ENCODE data around the gene GPR161.
"Not testable (repeated sequence)": the region's sequence is repeated elsewhere in the genome, so short reads cannot be mapped to it uniquely, and the experiment has no call there.

GPR161 gene

GRCh38 chr1:168069384-168069783 lies 67.3 kb downstream of the GPR161 start:
- TF ChIP-seq ZFX (IDR thresholded peaks at IDR 0.05; ENCODE audit: borderline replicate concordance) (no peak), CTCF (IDR thresholded peaks at IDR 0.05) (no peak)
- no peak overlapping the region for H3K27ac ChIP-seq

GRCh38 chr1:168065506-168065905 lies 71.2 kb downstream of the GPR161 start:
- H3K27ac ChIP-seq, result no peak overlapping the region
- TF ChIP-seq ZFX (IDR thresholded peaks at IDR 0.05; ENCODE audit: borderline replicate concordance), result no peak

GRCh38 chr1:168064216-168064615 lies 72.5 kb downstream of the GPR161 start:
- H3K27ac ChIP-seq, result no peak overlapping the region
- TF ChIP-seq ZFX (IDR thresholded peaks at IDR 0.05; ENCODE audit: borderline replicate concordance) (no peak), CTCF (IDR thresholded peaks at IDR 0.05) (no peak)

GRCh38 chr1:168057921-168058320 lies 78.8 kb downstream of the GPR161 start:
- TF ChIP-seq ZFX (IDR thresholded peaks at IDR 0.05; ENCODE audit: borderline replicate concordance) (no peak), CTCF (IDR thresholded peaks at IDR 0.05) (no peak)
- no peak overlapping the region for H3K27ac ChIP-seq

- TF ChIP-seq CTCF (IDR thresholded peaks at IDR 0.05) (no peak), ZFX (IDR thresholded peaks at IDR 0.05; ENCODE audit: borderline replicate concordance) (no peak)
- no peak overlapping the region for H3K27ac ChIP-seq
Observed at GRCh38 chr1:168057355-168057754, 79.4 kb downstream of the GPR161 start.

GRCh38 chr1:168056152-168056551 lies 80.6 kb downstream of the GPR161 start:
- not testable (repeated sequence) for H3K27ac ChIP-seq

GRCh38 chr1:168054117-168054516 lies 82.6 kb downstream of the GPR161 start:
- no peak overlapping the region for H3K27ac ChIP-seq
- TF ChIP-seq CTCF (IDR thresholded peaks at IDR 0.05) (no peak), ZFX (IDR thresholded peaks at IDR 0.05; ENCODE audit: borderline replicate concordance) (no peak)

GRCh38 chr1:168053681-168054080 lies 83.0 kb downstream of the GPR161 start:
- TF ChIP-seq CTCF (IDR thresholded peaks at IDR 0.05) (no peak), ZFX (IDR thresholded peaks at IDR 0.05; ENCODE audit: borderline replicate concordance) (no peak)
- no peak overlapping the region for H3K27ac ChIP-seq

All from 22Rv1 (cell line).